ENCODE data around the gene GPRIN2.

Gene GPRIN2

DNA sequence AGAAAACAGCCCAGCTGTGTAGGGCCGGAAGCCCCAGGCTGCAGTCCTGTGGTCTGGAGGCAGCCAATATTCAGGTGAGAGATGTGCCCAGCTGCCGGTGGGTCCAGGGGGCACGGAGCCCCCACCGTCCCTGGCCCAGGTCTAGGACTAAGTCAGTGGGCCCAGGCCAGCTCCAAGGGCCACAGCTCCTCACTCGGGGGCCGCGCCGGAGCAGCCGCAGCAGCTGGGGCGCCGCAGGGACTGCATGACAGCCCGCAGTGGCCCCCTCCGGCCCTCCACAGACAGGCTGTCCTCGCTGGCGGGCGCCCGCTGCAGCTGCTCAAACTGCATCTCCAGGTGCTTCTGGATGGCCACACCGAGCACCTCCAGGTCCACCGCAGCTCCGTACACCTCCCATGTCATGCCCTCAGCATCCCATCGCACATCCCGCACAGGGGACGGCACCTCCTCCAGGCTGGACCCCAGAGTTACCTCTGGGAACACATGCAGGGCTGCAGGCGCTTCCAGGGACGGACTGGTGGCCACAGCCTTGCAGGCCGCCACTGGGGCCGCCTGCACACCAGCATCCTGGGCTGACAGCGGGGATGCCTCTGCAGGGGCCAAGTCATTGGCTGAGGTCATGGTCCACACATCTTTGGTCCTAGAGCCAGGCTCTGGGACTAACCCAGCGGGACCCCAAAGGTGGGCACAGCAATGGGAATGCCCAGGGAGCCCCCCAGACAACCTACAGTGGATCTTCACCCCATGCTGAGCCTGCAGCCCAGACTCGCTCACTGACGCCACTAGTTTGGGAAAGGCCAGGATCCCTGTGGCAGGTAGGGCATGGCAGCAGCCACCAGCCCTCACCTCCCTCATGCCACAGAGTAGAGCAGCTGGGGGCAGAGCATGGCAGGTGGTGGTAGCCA is 7.0 kb downstream of the GPRIN2 start:
- DNase-seq (ENCODE audit: low spot score): no peak

DNA sequence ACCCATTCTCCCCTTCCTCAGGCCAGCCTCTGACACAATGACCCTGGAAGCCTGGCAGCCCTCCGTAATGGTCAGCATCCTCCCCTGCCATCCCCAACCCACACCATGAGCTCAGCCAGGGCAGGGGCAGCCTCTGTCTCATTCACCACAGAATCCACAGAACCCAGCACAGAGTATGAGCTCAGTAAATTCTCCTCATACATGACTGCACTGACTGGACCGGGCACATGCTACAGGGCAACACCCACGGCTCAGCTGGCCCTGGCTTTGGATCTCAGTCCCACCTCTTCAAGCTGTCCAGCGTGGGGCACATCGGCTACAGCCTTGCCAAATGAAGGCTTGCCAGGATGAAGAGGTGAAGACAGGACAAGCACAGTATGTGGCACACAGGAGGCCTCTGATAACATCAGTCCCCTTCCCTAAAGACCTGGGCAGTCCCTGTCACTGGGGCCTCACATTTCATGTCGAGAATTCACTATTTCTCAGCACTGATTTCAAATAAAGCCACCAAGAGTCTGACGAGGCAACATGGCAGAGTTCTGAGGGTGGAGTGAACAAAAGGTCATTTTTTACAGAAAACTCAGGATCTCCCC is 7.9 kb downstream of the GPRIN2 start:
- no peak for DNase-seq (ENCODE audit: low spot score)

DNA sequence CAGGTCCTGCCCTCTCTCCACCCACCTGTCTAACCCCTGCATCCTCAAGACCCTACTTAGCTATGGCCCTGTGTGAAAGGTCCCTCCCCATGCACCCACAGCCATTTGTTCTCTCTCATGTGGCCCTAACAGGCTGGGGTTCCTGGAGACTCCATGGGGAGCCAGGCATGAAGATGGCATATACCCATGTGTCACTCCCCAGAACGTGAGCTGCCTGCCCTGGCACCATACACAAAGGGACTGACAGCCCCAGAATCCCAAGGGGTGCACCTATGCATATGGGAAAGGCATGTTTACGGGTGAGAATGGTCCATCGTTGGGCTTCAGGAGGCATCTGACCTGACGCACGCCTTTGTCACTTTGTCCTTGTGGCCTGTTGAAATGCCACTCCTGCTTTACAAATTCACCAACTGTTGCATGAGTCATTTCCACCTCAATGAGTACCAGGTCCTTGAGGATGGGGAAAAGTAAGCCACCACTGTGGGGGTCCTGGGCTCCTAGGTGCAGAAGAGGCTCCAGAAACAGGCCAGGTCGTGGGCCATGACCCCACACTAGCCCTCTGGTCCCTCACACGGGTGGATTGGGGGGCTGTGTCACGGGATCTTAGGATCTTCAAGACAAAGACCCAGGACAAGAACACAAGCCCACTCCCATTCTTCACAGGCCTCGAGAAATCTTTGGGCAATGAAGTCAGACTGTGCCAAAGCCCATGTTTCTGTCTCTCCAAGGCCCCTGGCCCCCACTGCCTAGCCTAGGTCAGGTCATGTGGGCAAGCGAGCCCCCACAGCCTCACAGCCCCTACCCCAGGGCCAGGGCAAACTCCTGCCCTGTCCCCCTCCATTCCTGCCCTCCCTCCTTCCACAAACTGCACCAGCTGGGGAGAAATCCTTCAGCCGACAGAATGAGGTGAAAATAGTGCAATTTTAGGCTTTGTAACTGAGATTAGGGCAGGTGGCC is 8.6 kb downstream of the GPRIN2 start:
- no peak for DNase-seq (ENCODE audit: low spot score)

DNA sequence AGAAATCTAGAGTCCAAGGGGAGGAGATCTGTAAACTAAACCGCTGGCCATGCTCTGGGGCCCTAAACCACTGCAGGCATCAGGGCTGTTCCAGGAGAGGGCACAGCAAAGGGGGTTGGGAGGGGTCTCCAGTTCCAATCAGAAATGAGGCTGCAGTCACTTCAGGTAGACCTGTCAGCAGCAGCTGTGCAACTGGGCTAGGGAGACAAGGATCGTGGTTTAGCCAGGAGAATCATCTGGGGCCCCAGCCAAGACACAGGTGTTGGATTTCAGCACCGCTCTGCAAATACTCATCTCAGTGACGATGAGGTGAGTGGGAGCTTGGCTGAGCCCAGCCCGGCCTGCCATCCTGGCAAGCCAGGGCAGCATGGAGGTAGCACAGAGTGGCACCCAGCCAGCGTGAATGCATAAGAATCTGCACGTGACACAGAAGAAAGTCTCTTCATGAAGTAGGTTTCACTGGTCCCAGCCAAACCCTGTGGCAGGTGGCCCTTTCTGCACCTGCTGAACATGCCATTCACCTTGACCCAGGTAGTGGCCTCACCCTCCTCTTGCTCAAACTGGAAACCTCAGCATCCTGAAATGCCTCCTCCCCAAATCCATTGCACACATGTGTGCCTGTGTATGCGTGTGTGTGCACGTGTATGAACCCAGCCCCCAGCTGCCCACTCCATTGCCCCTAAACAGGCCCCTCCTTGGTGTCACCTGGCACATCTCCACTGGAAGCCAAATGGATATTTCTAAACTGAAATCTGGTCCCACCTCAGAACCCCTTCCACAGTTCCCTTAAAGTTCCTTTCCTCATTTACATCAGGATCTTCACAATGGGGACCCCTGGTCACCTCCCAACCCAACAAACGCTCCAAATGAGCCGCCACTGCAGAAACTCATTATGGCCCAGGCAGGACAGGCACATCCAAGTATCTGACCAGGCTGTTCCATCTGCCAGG is 9.6 kb downstream of the GPRIN2 start:
- no peak for DNase-seq (ENCODE audit: low spot score)

DNA sequence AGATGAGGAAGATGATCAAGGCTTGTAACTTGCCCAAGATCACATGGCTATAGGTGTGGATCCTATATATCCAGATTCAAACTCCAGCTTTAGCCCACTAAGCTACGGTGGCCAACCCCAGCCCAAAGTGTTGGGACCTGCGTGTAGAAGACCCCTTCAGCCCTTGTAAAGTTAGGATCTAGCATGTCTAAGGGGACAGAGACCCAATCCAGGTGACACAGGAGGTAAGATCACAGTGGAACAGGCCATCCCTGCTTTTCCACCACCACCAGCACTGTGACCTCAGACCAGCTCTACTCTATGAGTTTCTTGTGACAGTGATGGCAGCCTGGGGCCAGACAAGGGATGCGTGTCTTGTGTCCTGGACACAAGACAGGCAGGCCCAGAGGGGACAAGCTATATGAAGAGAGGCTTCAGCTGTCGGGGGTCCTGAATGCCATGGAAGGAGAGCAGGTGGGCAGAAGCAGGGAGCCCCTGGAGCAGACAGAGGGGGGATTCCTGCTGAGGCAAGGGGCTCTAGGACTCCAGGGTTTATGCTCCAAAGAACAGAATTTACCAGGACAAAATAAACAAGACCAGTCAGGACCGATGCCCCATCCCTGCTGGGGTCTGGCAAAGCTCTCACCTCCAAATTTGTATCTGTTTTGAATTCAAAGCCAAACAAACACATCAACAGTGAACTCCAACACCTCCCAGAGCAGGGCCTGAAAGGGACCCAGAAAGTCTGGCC is 10.4 kb downstream of the GPRIN2 start:
- DNase-seq (ENCODE audit: low spot score): no peak

DNA sequence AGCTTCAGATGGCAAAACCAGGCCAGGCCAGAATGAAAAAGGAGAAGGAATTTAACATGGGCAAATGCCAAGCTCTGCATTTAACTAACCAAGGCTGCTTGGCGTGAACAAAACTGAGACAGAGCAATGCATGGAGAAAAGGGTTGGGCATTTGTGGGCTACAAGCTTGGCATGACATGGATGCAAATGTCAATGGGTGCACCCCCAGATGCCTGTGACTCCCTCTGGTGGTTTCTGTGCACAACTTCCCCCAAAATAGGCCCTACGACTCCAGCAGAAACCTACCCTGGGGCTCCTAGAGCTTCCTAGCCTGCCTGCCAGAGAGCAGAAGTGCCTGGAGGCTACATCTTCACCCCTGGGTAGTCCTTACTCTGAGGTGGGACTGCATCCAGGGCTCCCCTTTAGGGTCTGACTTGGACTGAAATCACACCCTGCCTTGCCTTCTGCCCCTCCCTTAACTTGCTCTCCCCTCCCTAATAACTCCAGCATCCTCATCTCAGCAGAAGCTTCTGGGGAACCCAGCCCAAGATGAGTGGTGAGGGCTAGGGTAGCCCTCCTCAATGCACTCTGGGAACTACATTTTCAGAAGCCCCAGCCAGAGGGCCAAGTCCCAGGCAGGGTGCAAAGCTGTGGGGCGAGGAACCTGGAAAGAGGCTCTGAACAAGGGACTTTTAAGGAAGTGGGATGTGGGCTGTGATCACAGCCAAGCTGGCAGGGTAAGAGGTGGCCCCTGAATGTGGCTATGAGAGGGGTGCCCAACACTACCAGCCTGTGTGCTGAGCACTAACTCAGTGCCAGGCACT is 11.3 kb downstream of the GPRIN2 start:
- no peak for DNase-seq (ENCODE audit: low spot score)

DNA sequence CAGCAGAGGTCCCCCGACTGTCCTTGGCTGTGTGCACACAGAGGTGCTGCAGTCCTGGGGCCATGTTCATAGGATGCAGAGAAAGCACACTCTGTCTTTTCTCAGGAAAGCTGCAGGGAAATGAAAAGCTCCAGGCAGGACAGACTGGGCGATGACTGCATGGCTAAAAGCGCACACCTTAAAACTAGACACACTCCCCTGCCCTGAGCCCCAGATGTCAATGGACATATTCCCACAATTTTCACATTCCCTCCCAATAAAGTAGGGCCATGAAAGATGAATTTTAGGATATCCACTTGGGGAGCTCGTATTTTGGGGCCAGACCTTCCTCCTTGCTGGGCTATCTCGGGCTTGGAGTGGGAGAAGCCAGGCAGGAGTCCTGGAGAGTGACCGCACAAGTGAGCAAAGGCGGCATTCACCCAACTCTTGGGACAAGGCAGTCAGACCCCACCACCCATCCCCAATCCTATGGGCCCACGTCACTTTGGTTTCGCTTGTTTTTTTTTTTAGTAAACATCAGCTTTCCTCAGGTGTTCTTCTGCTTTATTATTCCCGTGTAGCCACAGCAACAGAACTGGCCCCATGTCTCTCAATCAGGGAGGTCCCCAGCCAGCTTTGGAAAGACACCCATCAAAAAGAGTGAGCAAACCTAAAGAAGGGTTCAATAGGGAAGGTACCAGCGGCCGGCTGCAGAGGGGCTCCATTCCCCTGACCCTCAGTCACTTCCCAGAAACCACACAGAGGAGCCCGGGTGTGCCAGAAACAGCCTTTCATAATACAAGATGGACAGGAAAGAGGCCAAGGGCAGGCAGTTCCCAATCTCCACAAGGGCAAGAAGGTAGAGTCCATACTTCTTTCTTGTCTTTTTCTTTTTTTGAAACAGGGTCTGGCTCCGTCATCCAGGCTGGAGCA is 12.7 kb downstream of the GPRIN2 start:
- DNase-seq (ENCODE audit: low spot score): no peak

DNA sequence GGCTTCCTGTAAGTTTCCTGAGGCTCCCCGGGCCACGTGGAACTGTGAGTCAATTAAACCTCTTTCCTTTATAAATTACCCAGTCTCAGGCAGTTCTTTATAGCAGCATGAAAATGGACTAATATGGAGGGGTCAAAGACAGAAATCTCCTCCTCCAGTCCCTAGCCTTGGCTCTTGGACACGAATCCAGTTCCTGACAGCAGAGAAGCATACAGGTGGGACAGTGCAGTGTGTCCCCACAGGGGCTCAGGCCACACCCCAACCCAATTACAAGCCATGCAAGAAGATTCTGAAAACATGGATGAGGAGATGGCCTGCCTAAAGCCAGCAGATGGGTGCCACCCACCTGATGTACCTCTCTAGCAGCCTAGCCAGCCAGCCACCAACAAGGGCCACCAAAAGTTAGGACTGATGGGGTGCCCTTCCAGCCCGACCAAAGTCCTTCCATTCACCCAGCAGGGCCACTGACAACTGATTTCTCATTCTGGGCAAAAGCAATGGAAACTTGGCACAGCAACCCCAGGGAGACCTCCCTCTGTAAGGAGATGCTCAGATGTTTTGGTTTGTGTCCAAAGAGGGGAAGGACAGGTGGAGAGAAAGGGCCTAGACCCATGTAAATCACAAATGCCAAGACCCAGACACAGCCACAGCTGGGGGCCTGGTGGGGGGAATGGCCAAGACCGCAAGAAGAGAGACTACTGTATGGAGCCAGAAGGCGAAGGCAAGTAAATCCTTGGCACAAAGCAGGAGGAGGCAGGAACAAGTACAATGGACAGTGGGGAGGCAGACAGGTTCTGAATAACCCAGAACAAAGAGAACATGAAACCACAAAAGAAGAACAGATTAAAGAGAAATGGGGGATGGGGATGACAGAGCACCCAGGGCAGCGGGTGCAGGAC is 13.6 kb downstream of the GPRIN2 start:
- DNase-seq (ENCODE audit: low spot score): no peak

DNA sequence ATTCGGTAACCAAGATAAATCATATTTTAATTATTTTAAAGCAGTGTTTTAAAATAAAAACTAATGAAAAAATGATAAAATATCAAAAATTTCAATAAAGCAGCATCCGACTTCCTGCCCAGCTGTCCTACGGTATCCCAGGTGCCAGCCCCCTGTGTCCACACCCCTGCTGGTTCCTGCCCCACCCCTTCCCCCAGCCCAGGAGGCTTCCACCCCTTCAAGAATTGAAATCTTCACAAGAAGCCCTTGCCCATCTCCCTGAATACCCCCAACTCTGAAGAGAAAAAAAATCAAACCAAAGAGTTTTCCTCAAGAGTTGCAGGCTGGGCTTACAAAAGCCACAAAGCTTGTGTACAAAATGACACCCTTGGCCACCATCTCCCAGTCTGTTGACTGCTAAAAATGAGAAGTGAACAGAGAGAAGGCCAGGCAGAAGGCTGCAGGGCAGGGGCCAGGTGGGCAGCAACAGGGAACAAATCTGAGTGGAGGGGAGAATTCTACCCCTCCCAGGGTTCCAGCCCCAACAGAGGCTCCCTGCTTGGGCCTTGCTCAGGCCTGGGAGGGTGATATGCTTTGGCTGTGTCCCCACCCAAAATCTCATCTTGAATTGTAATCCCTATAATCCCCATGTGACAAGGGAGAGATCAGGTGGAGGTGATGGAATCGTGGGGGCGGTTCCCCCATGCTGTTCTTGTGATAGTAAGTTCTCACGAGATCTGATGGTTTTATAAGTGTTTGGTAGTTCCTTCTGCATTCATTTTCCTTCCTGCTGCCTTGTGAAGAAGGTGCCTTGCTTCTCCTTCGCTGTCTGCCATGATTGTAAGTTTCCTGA is 14.5 kb downstream of the GPRIN2 start:
- no peak for DNase-seq (ENCODE audit: low spot score)

DNA sequence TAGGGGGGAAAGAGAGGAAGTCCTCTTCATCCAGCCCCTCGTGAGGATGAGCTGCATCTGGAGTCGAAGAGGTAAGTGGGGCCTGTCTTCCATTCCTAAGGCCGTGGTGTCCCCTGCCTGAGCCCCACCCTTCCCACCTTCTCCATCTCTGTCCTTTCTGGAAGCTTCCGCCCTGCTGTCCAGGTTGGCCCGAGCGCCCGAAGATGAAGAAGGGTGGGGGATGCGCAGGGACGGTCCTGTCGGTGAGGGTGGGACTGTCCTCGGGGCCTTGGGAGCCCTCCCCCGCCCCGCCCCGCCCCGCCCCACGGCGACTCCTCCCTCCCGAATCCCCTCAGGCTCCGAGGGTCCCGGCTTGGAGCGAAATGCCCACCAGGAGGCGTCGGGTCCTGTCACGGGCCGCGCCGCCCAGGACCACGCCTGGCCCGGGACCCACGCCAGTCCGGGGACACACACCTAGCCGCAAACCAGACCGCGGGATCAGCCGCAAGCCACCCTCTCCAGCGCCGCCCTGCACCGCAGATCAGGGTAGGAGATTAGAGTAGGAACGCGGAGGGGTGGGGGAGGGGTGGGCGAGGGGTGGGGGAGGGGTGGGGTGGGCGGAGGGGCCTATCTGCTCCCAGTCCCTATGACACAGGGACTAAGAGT is 15.3 kb downstream of the GPRIN2 start:
- no peak for DNase-seq (ENCODE audit: low spot score)

DNA sequence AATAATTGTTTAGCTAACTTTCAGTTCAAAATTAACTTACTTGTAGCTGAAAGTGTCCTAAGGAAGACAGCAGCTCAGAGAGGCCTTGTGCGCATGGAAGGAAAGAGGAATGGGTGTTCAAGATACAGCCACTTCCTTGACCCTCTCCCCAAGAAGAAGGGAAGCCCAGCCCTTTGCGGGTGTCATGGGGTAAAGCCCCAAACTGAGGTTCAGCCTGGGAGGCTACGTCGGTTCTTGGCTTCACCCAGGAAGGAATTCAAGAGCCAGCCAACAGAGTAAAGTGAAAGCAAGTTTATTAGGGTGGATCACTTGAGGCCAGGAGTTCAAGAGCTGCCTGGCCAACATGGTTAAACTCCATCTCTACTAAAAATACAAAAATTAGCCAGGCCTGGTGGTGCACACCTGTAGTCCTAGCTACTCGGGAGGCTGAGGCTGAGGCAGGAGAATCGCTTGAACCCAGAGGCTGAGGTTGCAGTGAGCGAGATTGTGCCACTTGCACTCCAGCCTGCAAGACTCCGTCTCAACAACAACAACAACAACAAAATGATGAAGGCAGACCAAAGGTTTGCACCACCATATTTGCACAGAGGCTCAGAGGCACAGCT is 15.9 kb downstream of the GPRIN2 start:
- DNase-seq (ENCODE audit: low spot score): no peak

DNA sequence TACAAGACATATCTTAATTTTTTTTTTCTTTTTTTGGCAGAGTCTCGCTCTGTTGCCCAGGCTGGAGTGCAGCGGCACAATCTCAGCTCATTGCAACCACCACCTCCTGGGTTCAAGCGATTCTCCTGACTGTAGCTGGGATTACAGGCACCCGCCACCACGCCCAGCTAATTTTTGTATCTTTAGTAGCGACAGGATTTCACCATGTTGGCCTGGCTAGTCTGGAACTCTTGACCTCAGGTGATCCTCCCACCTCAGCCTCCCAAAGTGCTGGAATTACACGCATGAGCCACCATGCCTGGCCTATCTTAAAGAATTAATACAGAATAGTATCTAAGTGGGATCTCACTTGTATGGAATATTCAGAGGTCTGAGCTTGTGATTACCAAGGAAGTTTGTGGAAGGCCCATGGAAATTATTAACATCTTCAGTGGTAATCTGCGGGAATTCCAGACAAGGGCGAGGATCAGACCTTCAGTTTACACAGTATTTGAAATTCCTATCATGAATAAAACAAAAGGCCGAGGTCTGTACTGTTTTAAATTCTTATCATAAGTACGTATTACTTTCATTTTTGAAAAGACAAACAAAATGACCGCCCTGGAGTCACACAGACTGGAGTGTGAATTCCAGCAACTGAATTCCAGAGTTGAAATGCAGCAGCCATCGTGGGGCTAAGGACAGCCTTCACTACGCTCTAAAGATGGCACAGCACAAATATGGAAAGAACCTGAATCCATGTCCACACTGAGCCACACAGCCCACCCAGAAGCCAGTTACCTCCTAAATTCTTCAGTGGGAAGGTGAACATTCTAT is 16.7 kb downstream of the GPRIN2 start:
- DNase-seq (ENCODE audit: low spot score): no peak

DNA sequence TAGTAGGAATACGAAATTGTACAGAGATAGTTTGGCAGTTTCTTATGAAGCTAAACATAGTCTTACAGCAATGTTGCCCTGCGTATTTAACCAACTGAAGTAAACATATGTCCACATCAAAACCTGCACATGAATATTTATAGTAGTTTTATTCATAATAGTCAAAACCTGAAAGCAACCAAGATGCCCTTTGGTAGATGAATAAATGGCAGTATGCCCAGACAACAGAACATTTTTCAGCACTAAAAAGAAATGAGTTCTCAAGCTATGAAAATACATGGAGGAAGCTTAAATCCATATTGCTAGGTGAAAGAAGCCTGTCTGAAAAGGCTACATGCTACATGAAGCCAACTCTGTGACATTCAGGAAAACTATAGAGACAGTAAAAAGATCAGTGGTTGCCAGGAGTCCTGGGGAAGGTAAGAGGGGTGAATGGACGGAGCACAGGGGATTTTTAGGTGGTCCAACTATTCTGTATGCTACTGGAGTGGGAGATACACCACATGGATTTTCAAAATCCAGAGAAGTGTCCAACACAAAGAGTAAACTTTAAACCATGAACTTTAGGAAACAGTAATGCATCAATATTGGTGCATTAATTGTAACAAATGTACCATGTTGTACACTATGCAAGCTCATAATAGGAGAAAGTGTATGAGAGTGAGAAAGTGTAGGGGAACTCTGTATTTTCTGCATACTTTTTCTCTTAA is 17.6 kb downstream of the GPRIN2 start:
- DNase-seq (ENCODE audit: low spot score): no peak

DNA sequence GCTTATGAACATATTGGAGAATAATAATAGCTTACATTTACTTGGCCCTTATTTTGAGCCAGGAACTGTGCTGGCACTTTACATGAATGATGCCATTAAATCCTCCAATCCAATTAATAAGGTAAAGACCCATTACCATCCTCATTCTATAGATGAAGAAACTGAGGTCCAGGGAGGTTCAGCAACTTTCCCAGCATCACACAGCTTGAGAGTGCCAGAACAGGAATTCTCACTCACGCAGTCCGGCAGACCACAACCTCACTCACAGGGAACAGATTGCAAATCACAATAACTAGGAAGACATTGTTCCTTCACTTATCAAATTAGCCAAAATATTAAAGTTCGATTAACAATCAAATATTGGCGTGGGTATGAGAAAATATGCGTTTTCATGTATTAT is 18.3 kb downstream of the GPRIN2 start:
- no peak for DNase-seq (ENCODE audit: low spot score)
